ENCODE results near the gene MED12L.

MED12L gene

GRCh38 chr3:151305060-151305774, 219.8 kb downstream of the MED12L start:
- DNase-seq, result no peak

GRCh38 chr3:151305775-151306151, 220.3 kb downstream of the MED12L start:
- no peak for DNase-seq

DNA sequence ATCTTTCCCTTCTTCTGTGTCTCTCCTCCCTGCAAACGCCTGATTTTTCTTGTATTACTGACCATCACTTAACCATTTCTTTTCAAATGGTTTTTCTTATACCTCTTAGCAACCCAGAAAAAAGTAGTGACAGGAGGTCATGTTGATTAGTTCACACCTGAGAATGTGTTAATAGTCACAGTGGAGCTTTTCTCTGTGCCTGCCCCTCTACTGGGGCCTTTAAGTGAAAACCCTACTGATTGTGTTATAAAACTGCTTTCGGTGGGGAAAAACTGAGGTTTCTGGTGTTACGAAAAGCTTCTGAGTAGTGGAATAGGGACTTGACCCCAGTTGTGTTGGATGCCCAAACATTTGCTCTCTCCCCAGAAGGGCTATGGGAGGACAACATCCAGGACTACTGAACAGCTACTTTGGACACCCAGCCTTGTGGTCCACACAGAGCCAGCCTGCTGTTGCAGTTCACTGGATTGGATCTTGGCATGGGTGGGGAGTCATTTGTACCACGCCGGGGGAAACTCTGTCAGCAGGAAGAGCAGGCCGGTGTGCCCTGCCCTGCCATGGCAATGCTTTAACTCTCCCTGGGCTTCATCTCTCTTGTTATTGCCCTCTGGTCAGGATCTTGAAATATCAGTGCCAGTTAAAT, 220.8 kb downstream of the MED12L start:
- DNase-seq, result no peak

DNA sequence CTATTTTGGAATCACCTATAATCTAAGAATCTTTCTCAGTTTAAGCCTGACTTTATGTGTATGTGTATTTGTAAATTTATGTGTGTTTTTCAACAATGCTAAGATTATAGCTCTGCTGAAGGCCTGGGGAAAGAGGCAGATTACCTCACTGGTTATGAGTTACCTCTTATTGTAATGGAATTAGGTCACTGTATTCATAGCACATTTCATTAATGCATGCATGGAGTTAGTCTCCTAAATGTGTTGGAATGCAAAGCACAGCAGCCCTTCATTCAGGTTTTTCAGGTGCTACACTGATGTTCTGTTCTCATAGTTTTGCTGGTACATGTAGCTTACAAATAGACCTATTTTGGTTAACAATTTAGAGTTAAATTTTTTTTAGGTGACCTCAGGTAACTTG, 221.7 kb downstream of the MED12L start:
- no peak for DNase-seq

- no peak for DNase-seq
Measured at GRCh38 chr3:151307583-151308488, 222.4 kb downstream of the MED12L start.

- DNase-seq, result no peak
Measured at GRCh38 chr3:151309566-151309965, 224.1 kb downstream of the MED12L start.

DNA sequence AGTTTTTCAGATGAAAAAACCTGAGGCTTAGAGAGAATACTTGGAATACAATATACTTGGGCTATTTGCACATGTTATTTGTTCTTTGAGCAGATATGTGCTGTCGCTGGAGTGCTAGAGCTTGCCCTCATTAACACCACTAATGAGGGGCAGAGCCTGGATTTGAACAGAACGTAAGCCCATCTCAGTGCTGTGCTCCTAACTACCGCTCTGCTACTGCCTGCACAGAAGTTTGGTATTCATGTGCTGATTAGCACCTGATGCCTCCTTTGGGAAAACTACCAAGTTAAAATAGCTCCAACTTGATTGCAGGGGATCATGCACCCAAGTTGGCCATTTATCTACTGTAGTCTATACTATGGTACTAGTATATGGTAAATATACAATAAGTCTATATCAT, 227.5 kb downstream of the MED12L start:
- no peak for DNase-seq

- DNase-seq, result no peak
Measured at GRCh38 chr3:151314137-151314536, 228.7 kb downstream of the MED12L start.

DNA sequence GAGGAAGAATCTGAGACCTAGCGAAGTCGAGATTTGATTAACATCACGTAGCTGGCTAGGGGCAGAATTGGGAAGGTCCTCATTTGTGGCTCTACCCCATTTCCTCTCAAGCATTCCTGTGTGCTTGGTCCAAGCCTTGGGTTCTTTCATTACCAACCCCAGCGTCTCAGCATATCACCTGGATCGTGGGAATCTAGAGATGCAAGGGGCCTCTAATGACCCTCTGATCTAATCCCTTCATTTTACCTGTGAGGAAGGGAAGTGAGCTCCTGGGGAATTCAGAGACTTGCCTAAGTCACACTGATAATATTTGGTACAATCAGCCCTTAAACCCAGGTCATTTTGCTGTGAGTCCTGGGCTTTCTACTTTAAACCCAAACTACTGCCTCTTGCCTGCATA, 229.1 kb downstream of the MED12L start:
- no peak for DNase-seq

- no peak for DNase-seq
Measured at GRCh38 chr3:151315136-151315535, 229.7 kb downstream of the MED12L start.

DNA sequence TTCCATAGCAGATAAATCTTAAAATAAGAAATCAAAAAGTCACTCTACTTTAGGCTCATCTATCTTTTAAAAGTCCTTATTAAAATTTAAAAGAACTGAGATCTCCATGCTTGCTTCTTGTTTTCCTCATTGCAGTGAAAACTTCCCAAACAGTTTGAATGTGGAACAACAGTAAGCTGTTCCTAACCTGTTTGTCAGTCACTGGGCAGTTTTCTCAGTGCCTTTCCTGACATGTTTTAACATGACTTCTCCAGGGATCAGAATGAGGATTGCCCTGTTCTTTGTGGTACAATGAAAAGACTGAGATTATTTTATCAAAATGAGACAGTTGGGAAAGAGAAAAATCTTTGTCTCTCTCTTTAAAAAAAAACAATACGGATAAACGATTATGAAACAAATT, 230.4 kb downstream of the MED12L start:
- DNase-seq, result no peak

- DNase-seq, result no peak
Measured at GRCh38 chr3:151316267-151316991, 231.0 kb downstream of the MED12L start, which contains the start of gene GPR87. GPR87 (minus strand) TSS chr3:151316820; CDS start chr3:151300100, 16,720 bp downstream.

DNA sequence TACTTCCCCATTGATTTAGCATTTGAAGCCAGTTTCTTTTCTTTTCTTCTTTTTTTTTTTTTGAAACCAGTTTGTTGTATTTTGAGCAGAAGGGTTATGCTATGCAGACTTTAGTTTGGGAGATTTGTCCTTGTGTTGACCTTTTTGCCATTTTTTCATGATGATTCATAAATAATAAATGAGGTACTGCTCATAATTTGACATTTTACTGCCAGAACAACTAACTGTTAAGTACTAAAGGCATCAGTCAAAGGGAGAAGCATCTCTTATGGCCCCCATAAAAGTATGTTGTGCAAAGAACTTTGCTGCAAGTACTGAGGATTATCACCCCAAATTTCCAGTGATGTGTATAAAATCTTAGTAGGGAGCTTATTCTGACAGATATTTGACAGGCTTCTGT, 232.8 kb downstream of the MED12L start:
- DNase-seq, result no peak

DNA sequence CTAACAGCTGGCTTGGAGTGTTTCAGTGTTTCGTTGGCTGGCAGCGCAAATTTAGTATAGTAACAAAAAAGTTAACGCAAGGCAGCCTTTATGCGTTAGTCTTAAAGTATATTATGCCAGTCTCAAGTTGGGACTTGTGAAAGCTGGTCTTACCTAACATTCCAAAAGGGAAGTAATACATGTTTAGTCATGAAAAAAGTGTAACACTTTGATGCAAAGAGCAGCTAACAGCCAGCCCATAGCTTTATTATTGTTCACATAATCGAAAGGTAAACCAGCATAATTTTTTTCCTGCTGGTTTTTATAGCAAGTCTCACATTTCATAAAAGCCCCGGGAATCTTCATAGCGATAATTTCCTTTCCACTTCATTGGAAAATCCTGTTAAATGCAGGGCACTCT, 233.5 kb downstream of the MED12L start:
- DNase-seq, result no peak

DNA sequence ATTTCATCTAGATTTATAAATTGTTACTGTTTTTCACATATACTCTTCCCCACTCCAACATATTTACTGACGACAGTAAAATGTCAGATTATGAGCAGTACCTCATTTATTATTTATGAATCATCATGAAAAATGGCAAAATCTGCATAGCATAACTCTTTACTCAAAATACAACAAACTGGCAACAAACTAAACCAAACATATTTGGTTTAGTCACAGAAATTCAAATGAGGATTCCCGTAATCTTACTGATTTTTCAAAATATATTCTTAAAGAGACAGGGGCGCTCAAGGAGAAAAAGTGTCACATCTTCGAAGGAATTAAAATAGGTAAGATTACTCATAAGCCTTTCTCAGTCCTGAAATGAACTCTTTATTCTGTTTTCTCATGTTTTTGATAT, 234.2 kb downstream of the MED12L start:
- no peak for DNase-seq

GRCh38 chr3:151320131-151320530, 234.7 kb downstream of the MED12L start:
- DNase-seq, result no peak

GRCh38 chr3:151321526-151321925, 236.1 kb downstream of the MED12L start:
- no peak for DNase-seq

DNA sequence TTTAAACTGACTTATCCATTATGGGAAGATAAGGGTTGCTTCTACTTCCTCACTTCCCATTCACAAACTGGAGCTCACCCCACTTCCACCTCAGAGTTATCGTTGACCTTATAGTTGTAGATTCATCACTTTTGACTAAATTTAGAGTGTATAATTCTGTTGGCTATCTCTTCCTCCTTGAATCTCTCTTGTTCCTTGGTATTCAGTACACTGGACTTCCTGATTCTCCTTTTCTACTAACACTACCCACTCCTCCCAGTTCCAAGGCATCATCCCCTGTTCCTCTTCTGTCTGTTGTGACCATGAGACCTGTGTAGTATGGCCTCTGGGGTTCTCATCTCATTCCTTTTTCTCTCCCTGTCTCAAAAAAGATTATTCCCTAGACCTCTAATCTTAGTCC, 237.0 kb downstream of the MED12L start:
- no peak for DNase-seq

- DNase-seq, result no peak
Measured at GRCh38 chr3:151327571-151328198, 242.2 kb downstream of the MED12L start.

- DNase-seq, result no peak
Measured at GRCh38 chr3:151328298-151328995, 243.0 kb downstream of the MED12L start.

DNA sequence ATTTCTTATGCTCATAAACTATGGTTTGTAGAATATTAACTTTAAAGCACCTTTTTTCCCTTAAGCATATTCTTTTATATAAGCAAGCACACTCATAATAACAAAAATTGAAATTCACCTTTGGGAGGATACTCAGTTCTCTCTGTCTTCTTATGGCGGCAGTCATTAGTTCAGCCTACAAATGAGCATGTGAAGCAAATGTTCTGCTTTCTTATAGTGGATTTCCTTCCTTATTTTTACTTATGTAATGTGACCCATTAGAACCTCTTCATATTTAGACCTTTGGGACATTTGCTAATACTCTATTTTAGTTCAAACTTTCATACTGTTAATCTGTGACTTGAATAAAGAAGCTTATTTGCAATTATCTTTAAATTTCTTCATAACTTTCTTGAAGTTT, 243.9 kb downstream of the MED12L start, which contains the start of gene P2RY13:
P2RY13 (minus strand) TSS at position 187 of the 400 bp plus-strand sequence; CDS start at position 166, 21 bp downstream.
- DNase-seq, result no peak

GRCh38 chr3:151330379-151330778, 244.9 kb downstream of the MED12L start:
- no peak for DNase-seq

All from retina (tissue), 1 donor.